Upper lobe of left lung (tissue), 4 donors: Measurements from ENCODE around the gene DOCK8.

ENCODE experiments used
- CTCF ChIP-seq, 6 experiments: fragments of 450-650 bp in 4 of 6; fragments of 200-600 bp in 2 of 6; sonication (generic) in 2 of 6; IDR thresholded peaks; one replicate each; pipeline ENCODE4 v1.5.1; 2016 to 2019; ENCODE audit warnings: antibody characterized with exemption in 6 of 6
- POLR2A ChIP-seq, 4 donors: fragments of 450-650 bp; IDR thresholded peaks; one replicate each; pipeline ENCODE4 v1.5.1; 2016 to 2017; ENCODE audit warnings: antibody characterized with exemption in 4 of 4, mild to moderate bottlenecking in 2 of 4

GRCh38 chr9:511861-512260 is 297.2 kb downstream of the DOCK8 start:
- TF ChIP-seq CTCF (IDR thresholded peaks at IDR 0.05) (no peak), POLR2A (IDR thresholded peaks at IDR 0.05) (no peak)
